ENCODE results near the gene KLHL8.

GRCh38 chr4:87225936-87226335 is 5.5 kb upstream of the KLHL8 start:
- no peak for TF ChIP-seq REST (IDR thresholded peaks at IDR 0.05; ENCODE audit: low read depth)
- no peak for TF ChIP-seq CTCF (IDR thresholded peaks at IDR 0.05 in 2 of 3, conservative IDR thresholded peaks at IDR 0.05 in 1 of 3; ENCODE audit: borderline replicate concordance in 1 of 3, insufficient read depth in 1 of 3, low read depth in 2 of 3, low read length in 2 of 3)
- no peak for TF ChIP-seq POLR2A (IDR thresholded peaks at IDR 0.05; ENCODE audit: borderline replicate concordance, extremely low read depth, insufficient read depth, insufficient read length)
- TF ChIP-seq MAX (IDR thresholded peaks at IDR 0.05), result no peak
- TF ChIP-seq EZH2 (IDR thresholded peaks at IDR 0.05), result no peak

Data from HCT116 (cell line).